Measurements from ENCODE around the gene MED12L. TPM values are rescaled to one million over a fixed set of nuclear protein-coding genes. Genes with fewer than 3 reads are reported as not detected.

The MED12L gene
- total RNA-seq, 4 donors from 2014 or later, result 0.09 to 3.3 (median 0.13) TPM; not detected in 1

- TF ChIP-seq CTCF (IDR thresholded peaks at IDR 0.05) (no peak), POLR2A (IDR thresholded peaks at IDR 0.05) (no peak)
- Histone ChIP-seq H3K36me3 (no peaks in the 10 kb centered on the region), H3K4me1 (no peaks in the 10 kb centered on the region), H3K4me3 (no peak overlapping the region), H3K9me3 (no peaks in the 10 kb centered on the region), H3K27me3 (no peaks in the 10 kb centered on the region), H3K27ac (no peak overlapping the region)
- DNase-seq, result no peak
Measured at GRCh38 chr3:151432616-151433372, 347.3 kb downstream of the MED12L start.

- TF ChIP-seq CTCF (IDR thresholded peaks at IDR 0.05) (no peak), POLR2A (IDR thresholded peaks at IDR 0.05) (no peak)
- H3K4me1 ChIP-seq, result no peaks in the 10 kb centered on the region
Measured at GRCh38 chr3:151434151-151434890, 348.9 kb downstream of the MED12L start.

GRCh38 chr3:151436675-151437446 is 351.4 kb downstream of the MED12L start:
- H3K4me1 ChIP-seq, result no peaks in the 10 kb centered on the region
- no peaks in the 10 kb centered on the region for H3K27me3 ChIP-seq
- H3K9me3 ChIP-seq, result no peaks in the 10 kb centered on the region
- no peak overlapping the region for H3K4me3 ChIP-seq
- no peak overlapping the region for H3K27ac ChIP-seq
- no peaks in the 10 kb centered on the region for H3K36me3 ChIP-seq
- TF ChIP-seq POLR2A (IDR thresholded peaks at IDR 0.05), result no peak
- no peak for TF ChIP-seq CTCF (IDR thresholded peaks at IDR 0.05)
- no peak for DNase-seq

More at GRCh38 chr3:151434151-151434890, 348.9 kb downstream of the MED12L start:
- Histone ChIP-seq H3K9me3 (no peaks in the 10 kb centered on the region), H3K4me3 (no peak overlapping the region), H3K27ac (no peak overlapping the region), H3K36me3 (no peaks in the 10 kb centered on the region), H3K27me3 (no peaks in the 10 kb centered on the region)
- no peak for DNase-seq

GRCh38 chr3:151437906-151438305 is 352.4 kb downstream of the MED12L start:
- H3K36me3 ChIP-seq, result no peaks in the 10 kb centered on the region

More at GRCh38 chr3:151437906-151438305, 352.4 kb downstream of the MED12L start:
- no peak for DNase-seq
- no peak for TF ChIP-seq CTCF (IDR thresholded peaks at IDR 0.05)
- TF ChIP-seq POLR2A (IDR thresholded peaks at IDR 0.05), result no peak
- no peaks in the 10 kb centered on the region for H3K9me3 ChIP-seq
- H3K27ac ChIP-seq, result no peak overlapping the region
- no peaks in the 10 kb centered on the region for H3K27me3 ChIP-seq
- no peak overlapping the region for H3K4me3 ChIP-seq
- no peaks in the 10 kb centered on the region for H3K4me1 ChIP-seq

Measured in Peyer's patch (tissue), 4 donors.